Measurements from ENCODE around the gene TMEM204.
"Not testable (repeated sequence)": the region's sequence is repeated elsewhere in the genome, so short reads cannot be mapped to it uniquely, and the experiment has no call there.

Gene TMEM204

GRCh38 chr16:1592446-1592845, 59.0 kb downstream of the TMEM204 start:
- no peak for DNase-seq (ENCODE audit: low read depth, low spot score)

- DNase-seq (ENCODE audit: low read depth, low spot score) = not testable (repeated sequence)
Measured at GRCh38 chr16:1595511-1595910, 62.0 kb downstream of the TMEM204 start.

- DNase-seq (ENCODE audit: low read depth, low spot score) = no peak
Measured at GRCh38 chr16:1596516-1596915, 63.0 kb downstream of the TMEM204 start.

- DNase-seq (ENCODE audit: low read depth, low spot score) = no peak
Measured at GRCh38 chr16:1597154-1597553, 63.7 kb downstream of the TMEM204 start.

GRCh38 chr16:1601031-1601430, 67.6 kb downstream of the TMEM204 start:
- no peak for DNase-seq (ENCODE audit: low read depth, low spot score)

- DNase-seq (ENCODE audit: low read depth, low spot score) = no peak
Measured at GRCh38 chr16:1601489-1601888, 68.0 kb downstream of the TMEM204 start.

- DNase-seq (ENCODE audit: low read depth, low spot score) = no peak
Measured at GRCh38 chr16:1602285-1602684, 68.8 kb downstream of the TMEM204 start.

Data from astrocyte of the hippocampus (primary cell).